HEK293 (cell line): ENCODE results near the gene ZNF577.

Experiments
- IKZF3 ChIP-seq: fragments of 450-650 bp; IDR thresholded peaks from 2 replicates; pipeline ENCODE4 v1.5.0; 2018; ENCODE audit warnings: missing biosample characterization, mild to moderate bottlenecking, missing genetic modification characterization, moderate library complexity
- SETDB1 ChIP-seq: IDR thresholded peaks from one replicate; pipeline ENCODE4 v1.6.1; 2017; ENCODE audit warnings: mild to moderate bottlenecking, low read length, moderate library complexity, mixed read lengths; ENCODE audit not compliant: insufficient read length
- YY1 ChIP-seq: fragments of 450-650 bp; formaldehyde crosslinking; IDR thresholded peaks from 2 replicates; pipeline ENCODE4 v1.5.1; 2018; ENCODE audit warnings: missing biosample characterization, missing genetic modification characterization
- ZNF24 ChIP-seq: fragments of 450-650 bp; formaldehyde crosslinking; IDR thresholded peaks from 2 replicates; pipeline ENCODE4 v1.5.1; 2016; ENCODE audit warnings: missing biosample characterization, missing genetic modification characterization
- ZNF335 ChIP-seq: fragments of 450-650 bp; formaldehyde crosslinking; conservative IDR thresholded peaks from 2 replicates; pipeline ENCODE4 v1.5.1; 2016; ENCODE audit warnings: missing biosample characterization, missing genetic modification characterization
- ZNF549 ChIP-seq: fragments of 450-650 bp; IDR thresholded peaks from 2 replicates; pipeline ENCODE4 v1.5.1; 2018; ENCODE audit warnings: missing biosample characterization, missing genetic modification characterization, mild to moderate bottlenecking, inconsistent platforms, moderate library complexity
- TF ChIP-seq, protein P1 (sequence below): fragments of 450-650 bp; formaldehyde crosslinking; IDR thresholded peaks from 2 replicates; pipeline ENCODE4 v1.5.1; 2016; ENCODE audit warnings: missing biosample characterization, missing genetic modification characterization

DNA sequence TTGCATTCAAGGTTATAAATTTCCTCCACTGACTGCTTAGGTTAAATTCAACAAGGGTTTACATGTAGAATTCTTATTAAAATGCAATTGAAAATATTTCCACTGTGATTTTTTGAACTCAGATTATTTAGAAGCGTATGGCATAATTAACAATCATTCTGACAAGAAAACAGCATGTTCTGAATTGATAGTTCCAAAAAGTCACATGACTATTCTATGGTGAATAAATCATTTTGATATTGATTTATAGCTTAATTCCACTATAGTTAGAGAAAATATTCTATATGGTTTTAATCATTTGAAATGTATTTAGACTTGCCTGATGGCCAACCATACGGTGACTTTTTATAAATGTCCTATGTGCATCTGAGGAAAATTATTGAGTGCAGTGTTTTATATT, 3.0 kb downstream of the ZNF577 start:
- TF ChIP-seq ZNF549 (no peak), ZNF24 (tag by site-specific recombination) (no peak), YY1 (no peak), SETDB1 (no peak), IKZF3 (no peak), ZNF335 (tag by site-specific recombination) (no peak)
- TF ChIP-seq, protein P1, sequence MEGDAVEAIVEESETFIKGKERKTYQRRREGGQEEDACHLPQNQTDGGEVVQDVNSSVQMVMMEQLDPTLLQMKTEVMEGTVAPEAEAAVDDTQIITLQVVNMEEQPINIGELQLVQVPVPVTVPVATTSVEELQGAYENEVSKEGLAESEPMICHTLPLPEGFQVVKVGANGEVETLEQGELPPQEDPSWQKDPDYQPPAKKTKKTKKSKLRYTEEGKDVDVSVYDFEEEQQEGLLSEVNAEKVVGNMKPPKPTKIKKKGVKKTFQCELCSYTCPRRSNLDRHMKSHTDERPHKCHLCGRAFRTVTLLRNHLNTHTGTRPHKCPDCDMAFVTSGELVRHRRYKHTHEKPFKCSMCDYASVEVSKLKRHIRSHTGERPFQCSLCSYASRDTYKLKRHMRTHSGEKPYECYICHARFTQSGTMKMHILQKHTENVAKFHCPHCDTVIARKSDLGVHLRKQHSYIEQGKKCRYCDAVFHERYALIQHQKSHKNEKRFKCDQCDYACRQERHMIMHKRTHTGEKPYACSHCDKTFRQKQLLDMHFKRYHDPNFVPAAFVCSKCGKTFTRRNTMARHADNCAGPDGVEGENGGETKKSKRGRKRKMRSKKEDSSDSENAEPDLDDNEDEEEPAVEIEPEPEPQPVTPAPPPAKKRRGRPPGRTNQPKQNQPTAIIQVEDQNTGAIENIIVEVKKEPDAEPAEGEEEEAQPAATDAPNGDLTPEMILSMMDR (tag by site-specific recombination): no peak
